Measurements from ENCODE around the gene MTARC2. TPM values are rescaled to one million over a fixed set of nuclear protein-coding genes. Genes with fewer than 3 reads are reported as not detected.
"Not testable (repeated sequence)": the region's sequence is repeated elsewhere in the genome, so short reads cannot be mapped to it uniquely, and the experiment has no call there.

MTARC2 gene
- total RNA-seq = 8.2 TPM

DNA sequence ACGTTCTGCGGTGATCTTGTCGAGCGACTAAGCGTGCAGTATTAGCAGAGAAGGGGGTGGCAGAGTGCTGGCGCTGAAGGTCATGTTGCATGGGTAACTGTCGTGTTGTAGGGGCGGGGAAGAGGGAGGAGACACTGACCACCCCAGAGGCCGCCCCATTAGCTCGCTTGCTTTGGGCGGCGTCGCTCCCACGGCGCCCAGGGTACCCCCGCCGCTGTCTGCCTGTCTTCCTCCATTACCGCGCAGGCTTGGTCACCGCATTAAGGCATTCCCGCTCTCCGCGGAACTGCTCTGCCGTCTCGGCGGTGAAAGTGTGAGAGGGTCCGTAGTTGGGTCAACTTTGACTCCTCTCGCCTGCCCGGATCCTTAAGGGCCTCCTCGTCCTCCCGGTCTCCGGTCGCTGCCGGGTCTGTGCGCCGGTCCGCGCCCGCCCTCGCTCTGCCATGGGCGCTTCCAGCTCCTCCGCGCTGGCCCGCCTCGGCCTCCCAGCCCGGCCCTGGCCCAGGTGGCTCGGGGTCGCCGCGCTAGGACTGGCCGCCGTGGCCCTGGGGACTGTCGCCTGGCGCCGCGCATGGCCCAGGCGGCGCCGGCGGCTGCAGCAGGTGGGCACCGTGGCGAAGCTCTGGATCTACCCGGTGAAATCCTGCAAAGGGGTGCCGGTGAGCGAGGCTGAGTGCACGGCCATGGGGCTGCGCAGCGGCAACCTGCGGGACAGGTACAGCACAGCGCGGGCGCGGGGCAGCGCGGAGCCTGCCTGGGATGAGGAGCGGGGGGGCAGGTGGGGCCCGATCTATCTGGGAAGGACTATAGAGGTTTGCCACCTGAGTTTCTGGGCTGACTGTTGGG is at the start of gene MTARC2:
TSS of gene MTARC2 (plus strand) at position 234 of the 846 bp plus-strand sequence. CDS start at position 444, 210 bp downstream.
- peak; percentile 59 for DNase-seq

DNA sequence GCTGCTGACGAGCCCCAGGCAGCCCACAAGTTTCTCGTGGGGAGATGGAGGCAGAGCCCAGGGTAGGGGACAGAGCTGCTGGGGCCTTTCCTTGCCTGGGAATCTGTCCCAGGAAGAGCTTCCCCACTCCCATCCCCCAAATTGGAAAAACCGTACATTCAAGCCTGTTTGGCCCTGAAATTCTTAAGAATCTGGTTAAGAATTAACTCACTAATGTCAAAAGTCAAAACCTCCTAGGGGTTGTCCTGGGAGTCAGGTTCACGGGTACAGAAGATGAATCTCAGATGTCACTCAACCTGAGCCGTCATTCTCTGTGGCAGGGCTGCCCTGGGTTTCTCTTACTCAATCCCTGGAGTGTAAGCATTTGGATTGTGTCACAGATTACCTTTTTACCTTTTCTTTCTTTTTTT is 49.5 kb upstream of the MTARC2 start:
- DNase-seq = no peak

- DNase-seq = no peak
These were observed 49.1 kb upstream of the MTARC2 start for GRCh38 chr1:220699044-220699443.

GRCh38 chr1:220700556-220701179 is 47.5 kb upstream of the MTARC2 start:
- no peak for DNase-seq

GRCh38 chr1:220701974-220702373 is 46.1 kb upstream of the MTARC2 start:
- DNase-seq = no peak

- DNase-seq = no peak
These were observed 45.3 kb upstream of the MTARC2 start for GRCh38 chr1:220702733-220703270.

- no peak for DNase-seq
These were observed 44.8 kb upstream of the MTARC2 start for GRCh38 chr1:220703305-220703704.

- no peak for DNase-seq
These were observed 42.3 kb upstream of the MTARC2 start for GRCh38 chr1:220705782-220706181.

- no peak for DNase-seq
These were observed 41.6 kb upstream of the MTARC2 start for GRCh38 chr1:220706480-220706879.

GRCh38 chr1:220707160-220707559 is 41.0 kb upstream of the MTARC2 start:
- DNase-seq = no peak

DNA sequence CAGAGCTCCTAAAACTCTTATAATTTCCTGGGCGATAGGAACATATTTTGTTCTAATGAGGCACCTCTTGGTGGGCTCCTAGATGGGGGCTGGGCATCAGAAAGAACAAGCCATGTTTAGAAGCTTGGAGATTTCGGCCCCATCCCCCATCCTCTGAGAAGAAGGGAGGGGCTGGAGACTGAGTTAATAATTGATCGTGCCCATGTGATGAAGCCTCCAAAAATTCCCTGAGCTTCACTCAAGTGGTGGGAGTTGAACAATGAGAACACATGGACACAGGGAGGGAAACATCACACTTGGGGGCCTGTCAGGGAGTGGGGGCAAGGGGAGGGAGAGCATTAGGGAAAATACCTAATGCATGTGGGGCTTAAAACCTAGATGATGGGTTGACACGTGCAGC is 39.9 kb upstream of the MTARC2 start:
- no peak for DNase-seq

DNA sequence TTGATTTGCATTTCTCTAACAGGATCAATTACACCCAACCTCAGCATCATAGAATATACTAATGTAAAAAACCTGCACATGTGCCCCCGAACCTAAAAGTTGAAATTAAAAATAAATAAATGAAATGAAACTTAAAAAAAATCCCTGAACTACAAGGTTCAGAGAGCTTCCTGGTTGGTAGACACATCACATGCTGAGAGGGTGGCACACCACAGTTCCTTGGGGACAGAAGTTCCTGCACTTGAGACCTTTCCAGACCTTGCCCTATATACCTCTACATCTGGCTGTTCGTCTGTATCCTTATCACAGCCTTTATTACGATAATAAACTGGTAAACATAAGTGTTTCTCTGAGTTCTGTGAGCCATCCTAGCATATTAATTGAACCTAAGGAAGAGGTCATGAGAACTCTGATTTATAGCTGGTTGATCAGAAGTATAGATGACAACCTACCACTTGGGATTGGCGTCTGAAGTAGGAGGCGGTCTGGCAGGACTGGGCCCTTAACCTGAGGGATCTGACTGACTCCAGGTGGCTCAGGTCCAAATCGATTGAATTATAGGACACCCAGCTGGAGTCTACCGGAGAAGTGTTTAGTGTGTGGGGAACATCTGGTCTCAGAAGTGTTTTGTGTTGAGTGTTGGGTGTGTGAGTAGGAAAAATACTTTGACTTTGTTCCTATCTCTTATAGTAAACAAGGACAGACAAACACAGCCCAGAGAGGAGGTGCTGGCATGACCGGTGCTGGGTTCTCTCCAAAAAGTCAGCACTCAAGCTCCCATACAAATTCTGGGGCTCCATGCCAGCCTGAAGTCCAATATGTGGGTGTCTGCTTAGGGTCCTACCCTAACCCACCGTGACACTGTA is 39.0 kb upstream of the MTARC2 start:
- no peak for DNase-seq

DNA sequence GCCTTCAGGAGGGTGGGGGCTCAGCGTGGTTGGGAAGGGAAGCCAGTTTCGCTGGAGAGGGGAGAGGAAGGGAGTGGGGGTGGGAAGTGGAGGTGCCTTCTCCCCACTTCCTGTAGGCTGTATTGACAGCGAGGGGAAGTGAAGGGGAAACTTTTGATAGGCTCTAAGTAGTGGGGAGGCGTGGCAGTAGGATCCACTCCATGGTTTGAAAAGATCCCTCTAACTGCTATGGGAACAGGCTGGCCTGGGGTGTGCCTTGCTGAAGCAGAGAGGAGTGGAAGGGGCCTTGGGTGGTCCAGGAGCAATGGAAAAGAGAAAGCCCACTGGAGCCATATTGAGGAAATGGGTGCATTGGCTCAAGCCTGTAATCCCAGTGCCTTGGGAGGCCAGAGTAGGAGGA is 37.8 kb upstream of the MTARC2 start:
- DNase-seq = no peak

GRCh38 chr1:220711056-220711809 is 36.9 kb upstream of the MTARC2 start:
- no peak for DNase-seq

DNA sequence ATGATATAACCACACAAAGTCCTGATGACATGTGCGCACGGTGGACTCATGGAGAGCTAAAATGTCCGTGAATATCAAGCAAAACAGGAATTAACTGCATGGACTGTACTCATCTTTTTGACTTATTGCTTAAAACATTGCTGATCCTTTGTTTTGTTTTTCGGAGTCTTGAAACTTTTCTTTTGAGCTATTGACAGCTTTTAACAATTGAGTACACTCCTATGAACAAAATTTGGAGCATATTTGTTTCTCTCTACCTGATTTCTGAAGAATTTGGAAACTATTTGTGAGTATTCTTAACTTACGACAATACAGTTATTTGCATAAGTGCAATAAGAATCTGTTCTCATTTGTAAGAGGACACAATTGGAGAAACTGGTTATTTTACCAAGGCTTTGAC is 32.1 kb upstream of the MTARC2 start:
- DNase-seq = not testable (repeated sequence)

DNA sequence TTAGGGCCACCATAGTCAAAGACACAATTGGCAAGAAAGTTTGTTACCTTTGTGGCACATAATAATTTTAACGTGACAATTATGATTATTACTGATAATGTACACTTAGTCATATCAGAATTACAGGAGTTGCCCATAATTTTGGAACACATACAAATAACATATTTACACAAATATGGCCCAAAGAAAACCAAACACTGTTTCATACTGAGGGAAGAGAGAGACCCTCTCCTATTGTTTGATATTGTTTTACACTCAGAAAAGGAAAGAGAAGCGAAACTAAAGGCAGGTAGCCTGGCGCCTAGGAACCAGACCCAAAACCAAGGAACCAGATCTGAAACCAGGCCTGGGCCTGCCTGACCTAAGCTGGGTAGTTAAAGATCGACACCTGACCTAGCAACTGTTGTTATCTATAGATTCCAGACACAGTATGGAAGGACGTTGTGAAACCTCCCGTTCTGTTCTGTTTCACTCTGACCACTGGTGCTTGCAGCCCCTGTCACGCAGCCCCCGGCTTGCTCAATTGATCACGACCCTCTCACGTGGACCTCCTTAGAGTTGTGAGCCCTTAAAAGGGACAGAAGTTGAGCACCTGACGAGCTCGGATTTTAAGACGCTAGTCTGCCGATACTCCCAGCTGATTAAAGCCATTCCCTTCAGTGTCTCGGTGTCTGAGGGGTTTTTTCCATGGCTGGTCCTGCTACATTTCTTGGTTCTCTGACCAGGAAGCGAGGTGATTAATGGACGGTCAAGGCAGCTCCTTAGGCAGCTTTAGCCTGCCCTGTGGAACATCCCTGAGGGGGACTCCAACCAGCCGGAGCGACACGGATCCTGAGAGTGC is 30.1 kb upstream of the MTARC2 start:
- DNase-seq = no peak

- DNase-seq = not testable (repeated sequence)
These were observed 26.9 kb upstream of the MTARC2 start for GRCh38 chr1:220721266-220721665.

- no peak for DNase-seq
These were observed 21.5 kb upstream of the MTARC2 start for GRCh38 chr1:220726634-220727033.

DNA sequence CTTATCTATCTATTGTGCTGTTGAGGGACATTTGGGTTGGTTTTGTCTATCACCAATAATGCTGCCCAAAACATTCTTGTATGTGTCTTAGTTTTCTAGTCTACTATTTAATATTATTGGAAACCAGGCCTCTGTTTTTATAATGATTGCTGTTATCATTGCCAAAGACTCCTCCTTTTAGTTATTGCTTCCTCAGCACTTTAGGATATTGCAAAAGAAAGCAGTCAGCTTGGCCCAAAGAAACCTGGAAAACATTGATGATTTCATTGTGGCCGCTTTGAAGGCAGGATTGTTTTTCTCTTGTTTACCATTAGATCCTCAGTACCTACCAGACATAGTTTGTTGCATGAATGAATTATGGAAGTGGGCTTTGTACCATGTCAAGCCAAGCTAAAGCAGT is 20.6 kb upstream of the MTARC2 start:
- no peak for DNase-seq

DNA sequence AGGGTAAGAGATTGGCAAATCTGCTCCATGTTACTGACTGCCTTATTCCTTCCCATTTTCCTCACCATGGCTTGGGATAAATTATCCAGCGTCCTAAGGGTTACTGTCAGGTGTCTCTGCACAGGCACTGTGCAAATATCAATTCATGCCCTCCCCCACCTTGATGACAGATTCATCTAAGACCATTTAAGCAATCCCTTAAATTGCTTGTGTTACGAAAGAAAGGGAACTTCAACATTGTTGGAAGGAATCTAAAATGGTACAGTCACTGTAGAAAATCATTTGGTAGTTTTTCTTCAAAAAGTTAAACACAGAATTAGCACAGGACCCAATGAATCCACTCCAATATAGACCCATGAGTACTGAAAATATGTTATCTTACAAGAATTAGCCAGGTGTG is 17.6 kb upstream of the MTARC2 start:
- no peak for DNase-seq

DNA sequence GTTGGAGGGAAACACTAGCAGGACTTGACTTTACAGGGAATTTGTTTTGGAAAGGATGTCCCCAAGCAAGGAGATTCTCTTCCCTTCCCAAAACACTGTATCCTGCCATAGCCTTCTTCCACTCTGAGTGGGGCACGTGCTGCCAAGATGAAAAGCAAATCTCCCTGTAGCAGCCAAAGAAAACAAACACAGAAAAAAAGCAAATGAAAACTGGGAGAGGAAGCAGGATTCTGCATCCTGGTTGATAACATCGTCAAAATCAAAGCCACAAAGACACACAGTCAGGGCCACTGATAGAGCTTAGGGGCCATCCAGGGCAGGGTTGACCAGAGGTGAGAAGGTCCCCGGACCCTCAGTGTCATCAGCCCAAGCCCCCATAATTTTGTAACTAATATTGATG is 16.0 kb upstream of the MTARC2 start:
- no peak for DNase-seq
